Activated CD4-positive, CD25-positive, alpha-beta regulatory T cell (primary cell): Measurements from ENCODE around the gene GGT6.

ENCODE experiments used
- DNase-seq, 4 experiments: peaks; one replicate each; lab custom pipeline; 2025; lab: John Stamatoyannopoulos, UW

The GGT6 gene

GRCh38 chr17:4553669-4554068, 6.7 kb downstream of the GGT6 start:
- no peak for DNase-seq

- no peak for DNase-seq
Measured at GRCh38 chr17:4551796-4552525, 8.4 kb downstream of the GGT6 start.

- DNase-seq = no peak
Measured at GRCh38 chr17:4551141-4551540, 9.2 kb downstream of the GGT6 start.

- DNase-seq = no peak
Measured at GRCh38 chr17:4550534-4551039, 9.8 kb downstream of the GGT6 start.

GRCh38 chr17:4549781-4550533, 10.4 kb downstream of the GGT6 start:
- DNase-seq = no peak

- no peak for DNase-seq
Measured at GRCh38 chr17:4548721-4549531, 11.5 kb downstream of the GGT6 start.

- DNase-seq = no peak
Measured at GRCh38 chr17:4548061-4548461, 12.3 kb downstream of the GGT6 start.

GRCh38 chr17:4547118-4547906, 13.1 kb downstream of the GGT6 start:
- DNase-seq = no peak

GRCh38 chr17:4545217-4545951, 15.0 kb downstream of the GGT6 start:
- DNase-seq = no peak

- DNase-seq = no peak
Measured at GRCh38 chr17:4544951-4545216, 15.5 kb downstream of the GGT6 start.

GRCh38 chr17:4544135-4544950, 16.0 kb downstream of the GGT6 start:
- no peak for DNase-seq

- DNase-seq = no peak
Measured at GRCh38 chr17:4543557-4544026, 16.8 kb downstream of the GGT6 start.

GRCh38 chr17:4542726-4543191, 17.6 kb downstream of the GGT6 start:
- no peak for DNase-seq

GRCh38 chr17:4542003-4542725, 18.2 kb downstream of the GGT6 start:
- no peak for DNase-seq

GRCh38 chr17:4541328-4542002, 18.9 kb downstream of the GGT6 start:
- DNase-seq = no peak

GRCh38 chr17:4540687-4541327, 19.6 kb downstream of the GGT6 start:
- DNase-seq = no peak

GRCh38 chr17:4540224-4540651, 20.1 kb downstream of the GGT6 start:
- DNase-seq = no peak

GRCh38 chr17:4539576-4540223, 20.7 kb downstream of the GGT6 start:
- no peak for DNase-seq
